A549 treated with Hydrocortisone at 1 μM for 4 hours (cell line): ENCODE measurements around the gene P2RX5. TPM values are rescaled to one million over a fixed set of nuclear protein-coding genes. Genes with fewer than 3 reads are reported as not detected.

ENCODE experiments used
- total RNA-seq: library from RNA; stranded (reverse); fragments of 200-300 nt; extraction: Qiagen RNA extraction; gene quantifications from 5 replicates; pipeline ENCODE4 v1.2.3, GENCODE V29; 2022

Gene P2RX5, protein sequence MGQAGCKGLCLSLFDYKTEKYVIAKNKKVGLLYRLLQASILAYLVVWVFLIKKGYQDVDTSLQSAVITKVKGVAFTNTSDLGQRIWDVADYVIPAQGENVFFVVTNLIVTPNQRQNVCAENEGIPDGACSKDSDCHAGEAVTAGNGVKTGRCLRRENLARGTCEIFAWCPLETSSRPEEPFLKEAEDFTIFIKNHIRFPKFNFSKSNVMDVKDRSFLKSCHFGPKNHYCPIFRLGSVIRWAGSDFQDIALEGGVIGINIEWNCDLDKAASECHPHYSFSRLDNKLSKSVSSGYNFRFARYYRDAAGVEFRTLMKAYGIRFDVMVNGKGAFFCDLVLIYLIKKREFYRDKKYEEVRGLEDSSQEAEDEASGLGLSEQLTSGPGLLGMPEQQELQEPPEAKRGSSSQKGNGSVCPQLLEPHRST
- total RNA-seq = 19.9 to 24.4 TPM (median 23.6 TPM) in 5 replicates

DNA sequence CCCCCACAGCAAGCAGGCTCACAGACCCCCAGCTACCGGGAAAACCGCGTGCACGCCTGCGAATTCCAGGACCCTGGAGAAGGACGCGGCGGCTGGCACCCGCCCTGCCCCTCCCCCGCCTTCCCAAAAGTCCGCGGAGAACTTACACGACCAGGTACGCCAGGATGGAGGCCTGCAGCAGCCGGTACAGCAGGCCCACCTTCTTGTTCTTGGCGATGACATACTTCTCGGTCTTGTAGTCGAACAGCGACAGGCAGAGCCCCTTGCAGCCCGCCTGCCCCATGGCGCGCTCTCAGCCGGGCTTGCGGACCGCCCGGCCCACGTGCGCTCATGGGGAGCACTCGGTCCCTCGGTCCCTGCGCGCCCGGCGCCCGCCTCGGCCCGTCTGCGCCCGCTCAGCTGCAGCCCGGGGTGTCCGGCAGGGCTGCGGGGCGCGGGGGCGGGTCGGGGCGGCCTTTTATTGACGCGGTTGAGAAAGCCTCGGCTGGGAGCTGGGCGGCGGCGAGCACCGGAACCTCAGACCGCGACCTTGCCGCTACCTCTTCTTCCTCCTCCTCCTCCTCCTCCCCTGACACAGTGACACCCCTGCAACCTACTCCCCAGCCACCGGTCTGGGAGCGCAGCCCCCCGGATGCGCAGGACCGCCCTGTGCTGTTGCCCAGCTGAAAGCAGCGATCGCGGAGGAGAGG is at the start of gene P2RX5:
Gene P2RX5 (minus strand): TSS at position 433 of the 689 bp plus-strand sequence. CDS start 150 bp downstream, at position 283.

DNA sequence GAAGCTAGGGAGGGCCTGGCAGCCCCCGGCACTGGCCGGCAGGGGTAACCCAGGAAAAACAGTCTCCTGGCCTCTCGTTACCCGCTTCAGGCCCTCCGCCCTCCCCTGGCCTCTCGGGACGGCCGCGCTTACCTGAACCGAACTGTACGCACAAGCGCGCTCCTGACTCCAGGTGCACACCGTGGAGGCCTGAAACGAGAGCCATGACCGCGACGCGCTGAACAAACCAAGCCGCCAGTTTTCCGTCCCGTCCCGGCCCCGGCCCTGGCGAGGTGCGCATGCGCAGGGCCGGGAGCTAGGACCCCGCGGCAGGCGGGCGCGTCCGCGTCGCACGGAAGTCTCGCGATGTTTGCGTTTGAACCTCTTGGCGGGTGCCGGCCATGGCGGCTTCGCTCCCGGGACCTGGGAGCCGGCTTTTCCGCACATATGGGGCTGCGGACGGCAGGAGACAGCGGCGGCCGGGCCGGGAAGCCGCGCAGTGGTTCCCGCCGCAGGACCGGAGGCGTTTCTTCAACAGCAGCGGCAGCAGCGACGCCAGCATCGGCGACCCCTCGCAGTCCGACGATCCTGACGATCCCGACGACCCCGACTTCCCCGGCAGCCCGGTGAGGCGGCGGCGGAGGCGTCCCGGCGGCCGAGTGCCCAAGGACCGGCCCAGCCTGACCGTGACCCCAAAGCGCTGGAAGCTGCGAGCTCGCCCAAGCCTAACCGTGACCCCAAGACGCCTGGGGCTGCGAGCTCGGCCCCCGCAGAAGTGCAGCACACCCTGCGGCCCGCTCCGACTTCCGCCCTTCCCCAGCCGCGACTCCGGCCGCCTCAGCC is 27.8 kb upstream of the P2RX5 start, which contains the start of gene HASPIN:
Gene HASPIN (plus strand): TSS at position 348 of the 822 bp plus-strand sequence. CDS start 33 bp downstream, at position 381.

DNA sequence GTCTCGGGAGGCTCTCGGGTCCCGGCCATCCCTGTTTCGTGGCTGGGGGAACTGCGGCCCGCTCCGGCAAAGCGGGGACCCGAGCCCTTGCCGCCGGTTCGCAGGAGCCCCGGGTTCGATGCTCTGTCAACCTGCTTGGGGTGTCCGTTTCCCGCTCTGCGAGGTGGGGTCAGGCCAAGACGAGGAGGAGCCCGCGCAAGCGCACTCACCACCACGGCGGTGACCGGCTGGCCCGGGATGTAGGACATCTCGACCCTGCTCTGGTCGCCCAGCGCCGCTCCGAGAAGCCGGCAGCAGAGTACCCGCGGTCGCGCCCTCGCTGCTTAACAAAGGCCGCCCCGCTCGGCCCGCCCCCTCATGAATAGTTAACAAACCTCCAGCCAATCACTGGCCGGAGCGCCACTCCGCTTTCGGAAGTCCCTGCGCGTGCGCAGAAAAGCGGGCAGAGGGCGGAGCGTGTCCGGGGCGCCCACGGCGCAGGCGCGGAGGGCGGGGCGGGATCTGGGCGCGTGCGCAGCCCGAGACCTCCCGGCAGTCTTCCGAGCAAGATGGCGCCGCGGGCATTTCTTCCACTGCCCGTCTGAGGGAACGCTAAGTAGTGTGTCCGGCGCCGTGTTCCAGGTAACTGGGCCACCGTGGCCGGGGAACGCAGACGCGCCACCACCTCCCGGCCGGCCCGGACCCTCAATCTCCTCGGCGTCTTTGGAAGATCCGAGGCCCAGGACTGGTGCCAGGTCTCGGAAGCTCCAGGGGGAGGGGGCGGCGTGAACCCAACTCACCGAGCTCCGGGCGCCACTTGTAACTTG is 27.5 kb downstream of the P2RX5 start, which contains the start of the genes EMC6 and TAX1BP3:
Gene EMC6 (plus strand): TSS at position 534 of the 806 bp plus-strand sequence. CDS start 335 bp downstream, outside the sequence.
Gene TAX1BP3 (minus strand): TSS at position 300 of the 806 bp plus-strand sequence. CDS start 52 bp downstream, at position 248.

DNA sequence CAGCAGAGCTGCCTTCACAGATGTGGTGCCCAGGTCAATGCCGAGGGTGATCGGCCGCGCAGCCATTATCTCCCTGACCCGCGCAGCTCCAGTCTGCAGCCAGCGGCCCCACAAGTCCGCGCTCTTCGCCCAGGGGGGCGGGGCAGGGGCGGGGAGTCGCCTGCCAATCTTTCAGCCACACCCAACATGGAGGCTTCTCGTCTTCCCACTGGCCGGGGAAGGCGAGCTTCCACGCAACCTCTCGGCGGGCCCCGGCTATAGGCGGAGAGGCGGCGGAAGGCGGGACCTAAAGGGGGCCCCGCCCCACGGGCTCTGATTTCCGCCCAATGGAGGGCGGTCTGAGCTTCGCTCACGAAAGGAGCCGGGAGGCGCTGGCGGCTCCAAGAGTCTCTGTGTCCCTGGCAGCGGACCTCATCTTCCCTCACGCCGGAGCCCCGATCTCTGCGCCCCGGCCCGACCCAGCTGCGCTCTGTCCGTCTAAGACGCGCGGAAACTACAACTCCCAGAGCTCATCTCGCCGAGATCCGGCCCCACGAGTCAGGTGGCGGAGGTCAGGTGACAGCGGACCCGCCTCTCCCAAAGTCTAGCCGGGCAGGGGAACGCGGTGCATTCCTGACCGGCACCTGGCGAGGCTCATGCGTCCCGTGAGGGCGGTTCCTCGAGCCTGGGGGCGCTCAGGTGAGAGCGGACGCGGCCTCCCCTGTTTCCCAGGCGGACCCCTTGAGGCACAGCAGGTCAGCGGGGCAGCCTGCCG is 59.6 kb downstream of the P2RX5 start, which contains the start of the genes CTNS and SHPK:
Gene CTNS (plus strand): TSS at position 607 of the 754 bp plus-strand sequence. CDS start 3,447 bp downstream, outside the sequence.
Gene SHPK (minus strand): TSS at position 97 of the 754 bp plus-strand sequence. CDS start 31 bp downstream, at position 66.

Other genes starting within 250 kb of the P2RX5 start
- not detected in 5 replicates for gene SPATA22, start 224.3 kb downstream of the P2RX5 start, total RNA-seq
- not detected in 5 replicates for gene ASPA, start 220.2 kb downstream of the P2RX5 start, total RNA-seq
- gene TRPV3, start 138.3 kb downstream of the P2RX5 start, total RNA-seq = 0.30 to 0.40 TPM (median 0.36 TPM) in 5 replicates
- gene TRPV1, start 86.7 kb downstream of the P2RX5 start, total RNA-seq = 3.5 to 4.1 TPM (median 3.9 TPM) in 5 replicates
- 13.9 to 17.2 TPM (median 15.4 TPM) in 5 replicates for gene SHPK, start 59.9 kb downstream of the P2RX5 start, total RNA-seq
- 11.8 to 17.0 TPM (median 12.2 TPM) in 5 replicates for gene CTNS, start 59.4 kb downstream of the P2RX5 start, total RNA-seq
- gene TAX1BP3, start 27.6 kb downstream of the P2RX5 start, total RNA-seq = 294 to 352 TPM (median 338 TPM) in 5 replicates
- gene EMC6, start 27.3 kb downstream of the P2RX5 start, total RNA-seq = 101 to 150 TPM (median 148 TPM) in 5 replicates
- 12.4 to 16.1 TPM (median 12.6 TPM) in 5 replicates for gene HASPIN, start 27.7 kb upstream of the P2RX5 start, total RNA-seq
- gene ITGAE, start 105.0 kb upstream of the P2RX5 start, total RNA-seq = 84.6 to 102 TPM (median 95.7 TPM) in 5 replicates
- 26.3 to 35.6 TPM (median 30.4 TPM) in 5 replicates for gene NCBP3, start 150.1 kb upstream of the P2RX5 start, total RNA-seq
- 24.6 to 27.6 TPM (median 25.3 TPM) in 5 replicates for gene CAMKK1, start 196.9 kb upstream of the P2RX5 start, total RNA-seq
- gene P2RX1, start 220.3 kb upstream of the P2RX5 start, total RNA-seq = 0.02 TPM in 1 of 5 replicates, not detected in the others